Esophagus muscularis mucosa (tissue), 4 donors: ENCODE results near the gene PDE4C. TPM values are rescaled to one million over a fixed set of nuclear protein-coding genes. Genes with fewer than 3 reads are reported as not detected.

Experiments used
- DNase-seq: peaks from one replicate; pipeline ENCODE4 v3.0.0-alpha.2; 2017; ENCODE audit errors: extremely low spot score
- H3K27ac ChIP-seq, 4 donors: fragments of 200-600 bp; sonication (generic); replicated peaks in 1 of 4; 1 replicate in 3 of 4; 2 replicates in 1 of 4; pipeline ENCODE4 v1.5.1; 2016 to 2019; ENCODE audit warnings: mild to moderate bottlenecking in 1 of 4
- H3K27me3 ChIP-seq, 4 donors: fragments of 200-600 bp; sonication (generic); one replicate each; pipeline versions ENCODE4 v1.5.1 to v1.6.0; 2016 to 2019
- H3K36me3 ChIP-seq, 4 donors: fragments of 200-600 bp; sonication (generic); one replicate each; pipeline ENCODE4 v1.5.1; 2016 to 2019
- H3K4me1 ChIP-seq, 4 donors: fragments of 200-600 bp; sonication (generic); one replicate each; pipeline ENCODE4 v1.5.1; 2016 to 2019
- H3K4me3 ChIP-seq, 4 donors: fragments of 200-600 bp; sonication (generic); 1 replicate in 2 of 4; 2 replicates in 2 of 4; pipeline ENCODE4 v1.5.1; 2016 to 2019; ENCODE audit warnings: mild to moderate bottlenecking in 4 of 4, moderate library complexity in 1 of 4
- H3K9me3 ChIP-seq, 4 donors: fragments of 200-600 bp; sonication (generic); 1 replicate in 3 of 4; 2 replicates in 1 of 4; pipeline ENCODE4 v1.5.1; 2016 to 2019
- EP300 ChIP-seq: sonication (generic); formaldehyde crosslinking; IDR thresholded peaks from one replicate; pipeline ENCODE4 v1.6.1; 2017; ENCODE audit warnings: antibody characterized with exemption
- POLR2A ChIP-seq: fragments of 450-650 bp; IDR thresholded peaks from one replicate; pipeline ENCODE4 v1.6.1; 2017; ENCODE audit warnings: antibody characterized with exemption, moderate library complexity, mild to moderate bottlenecking, low read depth
- POLR2AphosphoS5 ChIP-seq, 2 donors: sonication (generic); formaldehyde crosslinking; IDR thresholded peaks; one replicate each; pipeline ENCODE4 v1.6.1; 2017; ENCODE audit warnings: antibody characterized with exemption in 2 of 2
- WGBS: methylation state at CpG from one replicate; pipeline ENCODE4 v1.1.5; 2018; 5-methylcytosine and 5-hydroxymethylcytosine counted together
- intact Hi-C: fragments of 100-400 bp; cut with DNase I; formaldehyde crosslinking; loops from one replicate; pipeline ENCODE4 v1.15.1; 2023
- total RNA-seq, 4 donors: library from RNA; depleted of rRNA; stranded (reverse); fragments of >200 nt; gene quantifications; one replicate each; pipeline versions ENCODE4 v1.1.0 to v1.2.1, GENCODE V29; 2016
- TF ChIP-seq, protein P1 (sequence below), 3 experiments: fragments of 200-600 bp in 2 of 3; fragments of 450-650 bp in 1 of 3; sonication (generic) in 2 of 3; IDR thresholded peaks; one replicate each; pipeline ENCODE4 v1.5.1; 2017 to 2019; ENCODE audit warnings: antibody characterized with exemption in 3 of 3, mild to moderate bottlenecking in 2 of 3, moderate library complexity in 1 of 3

PDE4C gene
- total RNA-seq, 4 donors from 2014 or later: 0.17 to 1.2 (median 0.54) TPM

DNA sequence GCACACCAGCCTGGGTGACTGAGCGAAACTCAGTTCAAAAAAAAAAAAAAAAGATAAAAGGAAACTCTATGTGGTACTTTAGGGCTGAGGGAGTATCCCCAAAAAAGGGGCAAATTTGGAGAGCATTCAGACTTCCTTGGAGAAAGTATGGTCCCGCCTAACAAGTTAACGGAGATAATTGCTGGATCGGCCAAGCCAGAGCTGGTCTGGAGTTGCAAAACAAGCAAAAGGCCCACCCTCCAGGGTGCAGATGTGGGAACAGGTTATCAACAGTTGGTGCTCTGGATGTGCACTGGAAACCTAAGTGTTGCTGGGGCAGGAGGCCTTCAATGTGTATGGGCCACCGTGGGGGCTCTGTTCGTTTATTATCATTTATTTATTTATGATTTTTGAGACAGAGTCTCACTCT lies 45.2 kb upstream of the PDE4C start:
- 48% methylated on average over 6 of the region's 6 CpGs for WGBS
- intact Hi-C loops: loop anchor here (5.0 kb wide), 1 partner anchor 71 kb away; the partner anchor contains the start of gene PGPEP1
- Histone ChIP-seq H3K36me3 (peaks cover 8 to 32% (median 20%) of the 10 kb centered on the region in 4 donors), H3K4me1 (peaks cover 24 to 47% (median 41%) of the 10 kb centered on the region in 4 donors), H3K27me3 (no peaks in the 10 kb centered on the region), H3K4me3 (no peak overlapping the region), H3K9me3 (no peaks in the 10 kb centered on the region), H3K27ac (no peak overlapping the region)
- DNase-seq: no peak
- TF ChIP-seq EP300 (no peak), POLR2AphosphoS5 (IDR thresholded peaks at IDR 0.05) (no peak), POLR2A (no peak)
- TF ChIP-seq, protein P1, sequence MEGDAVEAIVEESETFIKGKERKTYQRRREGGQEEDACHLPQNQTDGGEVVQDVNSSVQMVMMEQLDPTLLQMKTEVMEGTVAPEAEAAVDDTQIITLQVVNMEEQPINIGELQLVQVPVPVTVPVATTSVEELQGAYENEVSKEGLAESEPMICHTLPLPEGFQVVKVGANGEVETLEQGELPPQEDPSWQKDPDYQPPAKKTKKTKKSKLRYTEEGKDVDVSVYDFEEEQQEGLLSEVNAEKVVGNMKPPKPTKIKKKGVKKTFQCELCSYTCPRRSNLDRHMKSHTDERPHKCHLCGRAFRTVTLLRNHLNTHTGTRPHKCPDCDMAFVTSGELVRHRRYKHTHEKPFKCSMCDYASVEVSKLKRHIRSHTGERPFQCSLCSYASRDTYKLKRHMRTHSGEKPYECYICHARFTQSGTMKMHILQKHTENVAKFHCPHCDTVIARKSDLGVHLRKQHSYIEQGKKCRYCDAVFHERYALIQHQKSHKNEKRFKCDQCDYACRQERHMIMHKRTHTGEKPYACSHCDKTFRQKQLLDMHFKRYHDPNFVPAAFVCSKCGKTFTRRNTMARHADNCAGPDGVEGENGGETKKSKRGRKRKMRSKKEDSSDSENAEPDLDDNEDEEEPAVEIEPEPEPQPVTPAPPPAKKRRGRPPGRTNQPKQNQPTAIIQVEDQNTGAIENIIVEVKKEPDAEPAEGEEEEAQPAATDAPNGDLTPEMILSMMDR (IDR thresholded peaks at IDR 0.05): no peak

DNA sequence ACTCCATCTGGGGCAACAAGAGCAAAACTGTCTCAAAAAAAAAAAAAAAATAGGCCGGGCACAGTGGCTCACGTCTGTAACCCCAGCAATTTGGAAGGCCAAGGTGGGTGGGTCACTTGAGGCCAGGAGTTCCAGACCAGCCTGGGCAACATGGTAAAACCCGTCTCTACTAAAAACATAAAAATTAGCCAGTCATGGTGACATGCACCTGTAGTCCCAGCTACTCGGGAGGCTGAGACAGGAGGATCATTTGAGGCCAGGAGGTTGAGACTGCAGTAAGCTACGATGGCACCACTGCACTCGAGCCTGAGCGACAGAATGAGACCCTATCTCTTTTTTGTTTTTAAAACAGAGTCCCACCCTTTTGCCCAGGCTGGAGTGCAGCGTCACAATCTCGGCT lies 44.1 kb upstream of the PDE4C start:
- DNase-seq: no peak
- no peaks in the 10 kb centered on the region for H3K9me3 ChIP-seq
- H3K27ac ChIP-seq: no peak overlapping the region
- no peak overlapping the region for H3K4me3 ChIP-seq
- TF ChIP-seq POLR2AphosphoS5 (IDR thresholded peaks at IDR 0.05) (no peak), EP300 (no peak), POLR2A (no peak)
- TF ChIP-seq, protein P1 (IDR thresholded peaks at IDR 0.05): no peak
- peaks cover 19 to 41% (median 31%) of the 10 kb centered on the region in 4 donors for H3K36me3 ChIP-seq
- H3K27me3 ChIP-seq: no peaks in the 10 kb centered on the region
- 91% methylated on average over 9 of the region's 9 CpGs for WGBS
- intact Hi-C loops: loop anchor here (5.0 kb wide), 1 partner anchor 72 kb away; the partner anchor contains the start of gene PGPEP1
- H3K4me1 ChIP-seq: peaks cover 13 to 36% (median 30%) of the 10 kb centered on the region in 4 donors

DNA sequence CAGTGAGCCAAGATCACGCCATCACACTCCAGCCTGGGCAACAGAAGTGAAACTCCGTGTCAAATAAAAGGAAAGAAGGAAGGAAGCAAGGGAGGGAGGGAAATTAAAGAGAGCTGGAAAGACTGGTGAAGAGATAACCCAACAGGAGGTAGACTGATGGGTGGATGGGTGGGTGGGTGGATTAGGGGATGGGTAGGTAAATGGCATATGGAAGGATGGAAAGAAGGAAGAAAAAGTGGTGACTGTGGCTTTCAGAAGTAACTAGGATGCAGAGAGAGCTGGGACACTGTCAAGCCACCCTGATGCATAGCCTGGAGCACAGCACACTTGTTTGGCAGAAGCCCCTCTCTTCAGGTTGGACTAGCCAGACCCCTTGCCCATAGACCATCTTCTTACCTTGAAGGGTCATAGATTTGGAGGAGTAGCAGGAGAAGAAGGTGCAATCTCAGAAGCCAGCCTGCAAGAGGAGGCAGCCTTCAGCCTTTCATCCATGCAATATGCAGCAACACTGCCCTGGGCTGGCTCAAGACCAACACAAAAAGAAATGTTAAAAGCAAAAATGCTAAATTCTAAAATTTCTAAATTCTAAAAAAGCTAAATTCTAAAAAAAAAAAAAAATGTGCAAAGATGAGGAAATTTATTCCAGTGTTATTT lies 43.0 kb upstream of the PDE4C start:
- no peak for TF ChIP-seq EP300
- no peak for TF ChIP-seq POLR2AphosphoS5 (IDR thresholded peaks at IDR 0.05)
- TF ChIP-seq, protein P1 (IDR thresholded peaks at IDR 0.05): no peak
- no peak for TF ChIP-seq POLR2A
- DNase-seq: no peak
- 74% methylated on average over 2 of the region's 2 CpGs for WGBS
- H3K27me3 ChIP-seq: no peaks in the 10 kb centered on the region
- peaks cover 2 to 25% (median 19%) of the 10 kb centered on the region in 4 donors for H3K4me1 ChIP-seq
- H3K4me3 ChIP-seq: no peak overlapping the region
- intact Hi-C loops: no loop called here
- H3K27ac ChIP-seq: no peak overlapping the region
- peaks cover 20 to 52% (median 42%) of the 10 kb centered on the region in 4 donors for H3K36me3 ChIP-seq
- H3K9me3 ChIP-seq: no peaks in the 10 kb centered on the region

DNA sequence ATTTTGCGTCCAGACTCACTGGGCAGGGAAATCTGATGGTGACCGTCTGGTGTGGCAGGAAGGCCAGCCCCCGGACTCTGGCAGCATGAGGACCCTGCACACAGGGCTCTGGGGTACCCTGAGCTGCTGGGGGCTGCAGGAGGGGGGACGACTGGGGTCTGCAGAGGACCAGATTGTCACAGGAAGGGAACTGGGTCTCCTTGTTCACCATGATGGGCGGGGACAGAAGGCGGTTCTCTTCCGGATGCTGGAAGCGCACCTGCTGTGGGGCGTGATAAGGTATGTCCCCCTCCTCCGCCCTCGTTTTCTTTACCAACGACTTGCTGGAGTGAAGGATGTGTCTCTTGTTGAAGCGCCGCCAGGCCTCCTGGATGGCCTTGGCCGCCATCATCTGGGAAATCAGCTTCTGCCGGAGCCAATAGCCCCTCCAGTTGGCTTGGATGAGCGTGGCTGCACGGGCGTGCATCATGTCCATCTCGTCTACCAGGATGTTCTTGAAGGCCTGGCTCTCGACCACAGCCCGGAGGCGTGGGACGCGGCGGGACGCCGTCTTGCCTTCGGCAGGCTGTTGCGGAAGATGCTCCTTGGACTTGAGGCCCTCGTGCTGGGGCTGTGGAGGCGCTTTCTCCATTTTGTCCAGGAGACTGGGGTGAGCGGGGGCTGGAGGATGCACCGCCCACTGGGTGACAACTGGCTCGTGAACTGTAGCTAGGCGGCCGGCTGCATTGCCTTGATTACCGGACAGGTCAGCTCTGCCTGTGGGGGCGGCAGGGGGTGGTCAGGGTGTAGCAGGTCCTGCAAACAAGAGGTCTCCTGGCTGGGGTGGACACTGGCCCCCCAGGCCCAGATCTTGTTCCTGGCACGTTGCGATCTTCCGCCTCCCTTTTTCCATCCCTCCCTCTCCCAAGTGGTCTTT lies 40.8 kb upstream of the PDE4C start:
- 91% methylated on average over 29 of the region's 42 CpGs for WGBS
- no peak for TF ChIP-seq POLR2A
- TF ChIP-seq, protein P1 (IDR thresholded peaks at IDR 0.05): no peak
- TF ChIP-seq POLR2AphosphoS5 (IDR thresholded peaks at IDR 0.05): no peak
- TF ChIP-seq EP300: no peak
- no peaks in the 10 kb centered on the region for H3K27me3 ChIP-seq
- H3K27ac ChIP-seq: no peak overlapping the region
- intact Hi-C loops: no loop called here
- no peak overlapping the region for H3K4me3 ChIP-seq
- peaks cover 0 to 6% (median 5%) of the 10 kb centered on the region in 4 donors for H3K4me1 ChIP-seq
- no peaks in the 10 kb centered on the region for H3K9me3 ChIP-seq
- peaks cover 20 to 65% (median 47%) of the 10 kb centered on the region in 4 donors for H3K36me3 ChIP-seq
- no peak for DNase-seq
